CD4-positive, alpha-beta T cell treated with Interleukin-15 for 4 hours (primary cell): ENCODE data around the gene SIGLEC1.

Source experiments
- DNase-seq: peaks from one replicate; pipeline ENCODE4 v3.0.0-alpha.2; 2020; ENCODE audit warnings: low spot score

SIGLEC1 gene

DNA sequence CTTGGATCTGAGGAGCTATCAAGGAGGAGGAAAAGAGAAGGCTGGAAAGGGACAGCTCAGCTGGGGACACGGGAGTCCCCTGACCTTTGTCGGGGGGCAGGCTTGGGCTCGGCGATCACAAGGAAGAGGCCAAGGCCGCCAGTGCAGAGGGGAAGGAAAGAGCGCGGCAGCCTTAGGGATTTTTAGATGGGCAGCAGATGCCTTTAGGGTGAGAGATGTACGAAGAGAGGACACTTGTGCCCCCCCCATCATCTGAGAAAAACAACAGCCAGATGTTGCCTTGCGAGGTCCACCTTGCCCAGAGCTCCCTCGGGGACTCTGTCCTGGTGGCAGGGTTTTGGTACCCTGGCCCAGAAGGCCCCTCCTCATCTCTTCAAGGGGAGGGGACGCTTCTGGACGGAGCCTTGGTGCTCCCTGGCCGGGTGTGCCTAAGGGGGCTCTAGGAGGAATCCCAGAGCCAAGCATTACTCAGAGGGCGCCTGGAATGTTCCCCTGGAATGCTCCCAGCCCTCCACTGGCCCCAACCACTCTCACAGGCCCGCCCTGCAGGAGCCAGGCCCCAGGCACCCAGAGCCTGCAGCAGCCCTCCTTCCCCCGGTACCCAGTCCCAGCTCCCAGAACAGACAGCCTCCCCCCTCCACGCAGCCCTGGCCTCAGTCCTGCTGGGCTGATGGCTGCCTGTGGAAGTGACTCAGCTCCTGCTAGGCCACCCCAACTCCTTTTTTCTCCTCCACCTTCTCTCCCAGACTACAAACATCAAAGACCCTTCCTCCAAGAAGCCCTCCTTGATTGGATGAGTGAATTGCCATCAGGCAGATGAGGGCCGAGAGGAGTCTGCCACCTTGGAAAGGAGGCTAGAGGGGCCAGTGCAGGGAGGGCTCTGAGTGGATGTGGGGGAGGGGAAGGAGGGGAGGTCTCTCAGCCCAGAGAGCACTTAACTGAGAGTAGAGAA is 32.4 kb downstream of the SIGLEC1 start:
- DNase-seq = no peak

DNA sequence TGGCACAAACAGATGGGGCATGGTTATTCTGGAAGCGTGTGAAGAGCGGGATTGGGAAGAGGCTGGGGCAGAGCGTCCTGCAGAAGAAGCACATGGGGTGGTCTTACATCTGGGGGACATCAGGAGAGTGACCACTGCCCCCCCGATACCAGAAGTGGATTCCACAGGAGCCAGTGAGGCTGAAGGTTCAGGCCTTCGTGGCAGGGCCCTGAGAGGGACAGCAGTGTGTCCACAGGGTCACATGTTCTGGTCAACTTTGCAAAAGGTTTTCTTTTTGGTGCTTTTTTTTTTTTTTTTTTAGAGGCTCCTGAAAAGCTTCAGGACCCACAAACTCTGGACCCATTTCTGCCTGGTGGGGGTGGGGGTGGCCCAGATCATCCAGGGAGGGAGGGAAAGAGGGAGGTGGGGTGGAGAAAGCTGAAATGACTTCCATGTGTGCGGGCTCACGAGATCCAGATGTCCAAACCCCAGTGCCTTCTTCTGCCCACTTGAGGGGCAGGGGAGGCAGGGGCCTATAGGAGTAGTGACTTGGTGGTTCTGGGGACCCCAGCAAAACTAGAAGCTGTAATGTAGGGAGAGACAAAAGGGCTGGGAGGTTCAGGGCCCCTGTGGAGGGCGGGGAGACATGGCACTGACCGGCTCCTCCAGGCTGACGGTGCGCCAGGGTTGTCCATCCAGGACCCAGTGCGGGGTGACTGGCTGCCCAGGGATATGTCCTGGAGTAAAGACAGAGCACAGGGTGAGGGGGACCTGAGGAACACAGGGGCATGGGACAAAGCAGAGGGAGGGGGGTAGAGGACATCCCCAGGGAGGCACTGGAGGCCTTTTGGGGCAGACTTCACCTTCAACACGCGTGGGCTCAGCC is 33.3 kb downstream of the SIGLEC1 start:
- no peak for DNase-seq

DNA sequence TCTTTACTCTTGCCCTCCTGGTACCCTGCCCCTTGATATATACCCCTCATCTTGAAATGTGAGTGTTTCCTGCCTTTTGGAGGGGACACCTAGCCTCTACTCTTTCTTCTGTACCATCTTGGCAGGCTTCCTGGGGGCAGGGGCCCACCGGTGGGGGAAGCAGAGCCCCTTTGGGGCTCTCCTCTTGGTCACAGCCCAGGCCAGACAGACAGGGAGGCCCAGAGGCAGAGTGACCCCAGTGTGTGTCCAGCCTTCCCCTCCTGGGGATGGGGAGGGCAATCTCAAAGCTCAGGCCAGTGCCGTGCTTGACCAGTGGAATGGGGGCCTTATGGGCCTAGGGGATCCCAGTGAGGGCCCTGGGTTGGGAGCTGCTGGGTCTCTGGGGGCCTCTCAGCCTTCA is 34.2 kb downstream of the SIGLEC1 start:
- no peak for DNase-seq

DNA sequence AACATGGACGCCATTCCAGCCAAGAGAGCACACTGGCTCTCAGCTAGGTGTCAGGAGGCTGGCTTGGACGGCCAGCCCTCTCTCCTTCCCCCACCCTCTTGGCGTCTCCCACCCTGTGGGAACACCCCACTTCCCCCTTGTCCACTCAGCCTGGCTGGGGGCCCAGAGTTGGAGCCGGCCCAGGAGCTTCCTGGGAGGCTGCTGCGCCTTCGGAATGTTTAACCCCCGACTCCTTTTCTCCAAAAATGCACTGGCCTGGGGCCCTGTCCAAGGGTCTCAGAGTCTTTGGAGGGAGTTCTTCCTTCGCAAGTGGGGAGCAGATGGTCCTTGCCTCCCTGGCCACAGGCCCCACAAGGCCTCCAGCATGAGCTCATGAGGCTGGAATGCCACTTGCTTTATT is 34.7 kb downstream of the SIGLEC1 start:
- no peak for DNase-seq

DNA sequence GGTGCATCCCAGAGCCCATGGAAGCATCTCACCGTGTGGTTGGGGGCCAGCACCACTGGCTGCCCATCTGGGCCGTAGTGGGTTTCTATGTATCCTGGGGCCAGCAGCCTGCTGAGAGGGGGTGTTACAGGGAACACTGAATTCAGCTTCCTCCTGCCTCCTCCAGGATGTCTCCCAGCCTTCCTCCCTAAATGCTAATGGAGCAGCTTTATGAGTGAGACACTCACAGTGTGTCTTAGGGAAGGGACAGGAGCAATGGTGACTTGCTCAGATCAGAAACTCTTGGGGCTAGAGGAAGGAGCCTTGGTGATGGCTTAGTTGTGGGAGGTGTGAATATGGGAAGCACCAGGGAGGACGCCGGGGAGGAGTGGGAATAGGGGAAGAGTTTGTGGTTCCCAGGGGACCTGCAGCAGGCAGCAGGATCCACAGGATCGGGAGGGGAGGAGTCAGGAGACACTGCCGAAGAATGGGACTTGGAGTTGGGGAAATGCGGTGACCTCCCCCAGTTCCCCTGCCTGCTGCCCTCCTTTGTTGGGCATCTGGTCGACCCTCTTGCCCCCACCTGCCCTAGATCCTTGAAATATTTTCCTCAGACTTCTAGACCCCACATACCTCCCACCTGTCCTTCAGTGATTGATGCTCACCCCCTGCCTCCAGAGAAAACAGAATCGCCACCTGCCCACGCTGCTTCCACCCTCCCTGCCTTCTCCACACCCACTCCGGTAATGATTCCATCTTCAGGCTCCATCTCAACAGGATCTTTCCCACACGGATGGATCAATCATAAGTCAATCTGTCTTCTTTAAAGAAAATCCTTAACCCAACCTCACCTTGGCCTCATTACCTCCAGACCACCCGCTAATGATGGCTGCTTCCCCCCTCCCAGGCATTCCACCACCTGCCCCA is 37.2 kb downstream of the SIGLEC1 start:
- no peak for DNase-seq

DNA sequence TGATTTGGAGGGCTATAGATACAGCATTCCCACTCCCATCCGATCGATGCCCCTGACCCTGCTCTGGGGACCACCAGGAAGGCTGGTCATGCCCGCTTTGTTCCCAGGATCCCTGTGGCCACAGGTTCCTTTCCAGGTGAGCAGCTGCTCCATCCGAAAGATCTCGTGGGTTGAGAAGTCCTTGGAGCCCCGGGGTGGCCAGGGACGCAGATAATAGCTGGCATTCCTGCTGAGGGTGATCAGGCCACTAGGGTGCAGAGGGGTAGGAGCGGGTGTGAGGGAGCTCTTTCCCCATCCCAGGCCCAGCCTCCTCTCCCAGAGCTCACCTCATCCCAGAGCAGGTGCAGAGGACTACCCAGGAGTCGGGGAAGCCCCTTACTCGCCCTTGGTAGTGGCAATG is 38.0 kb downstream of the SIGLEC1 start:
- no peak for DNase-seq

DNA sequence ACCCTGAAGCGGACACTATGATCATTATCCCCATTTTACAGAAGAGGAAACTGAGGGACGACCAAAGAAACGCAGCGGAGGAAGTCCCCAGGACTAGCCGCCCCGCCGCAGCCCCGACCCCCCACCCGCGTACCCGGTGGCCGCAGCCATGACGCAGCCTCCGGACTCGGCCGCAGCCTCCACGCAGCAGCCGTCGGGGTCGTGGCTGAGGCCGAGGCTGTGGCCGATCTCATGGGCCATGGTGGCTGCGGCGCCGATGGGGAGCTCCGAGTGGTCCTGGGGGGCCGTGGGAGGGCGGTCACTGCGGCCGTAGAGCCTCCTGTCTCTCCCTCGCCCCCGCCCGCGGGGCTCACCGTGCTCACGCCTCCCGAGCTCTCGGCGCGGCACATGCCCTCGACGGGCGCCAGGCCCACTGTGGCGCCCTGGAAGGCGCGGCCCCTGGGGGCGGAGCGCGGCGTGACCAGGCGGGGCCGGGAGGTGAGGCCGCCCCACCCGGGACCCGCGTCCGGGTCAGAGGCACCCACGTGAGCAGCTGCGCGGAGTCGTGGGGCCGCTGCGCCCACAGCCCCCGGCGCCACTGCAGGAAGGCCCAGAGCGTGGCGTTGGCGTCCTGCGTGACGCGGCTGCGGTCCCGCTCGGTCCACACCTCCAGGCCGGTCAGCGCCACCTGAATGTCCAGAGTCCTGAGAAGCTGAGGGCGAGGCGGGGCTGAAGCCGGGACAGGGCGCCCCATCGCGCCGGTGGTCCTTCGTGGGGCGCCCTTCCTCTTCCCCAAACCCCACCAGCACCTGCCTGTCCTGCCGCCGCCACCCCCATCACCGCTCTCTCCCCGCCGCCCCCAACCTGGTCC is 39.0 kb downstream of the SIGLEC1 start:
- DNase-seq = no peak

DNA sequence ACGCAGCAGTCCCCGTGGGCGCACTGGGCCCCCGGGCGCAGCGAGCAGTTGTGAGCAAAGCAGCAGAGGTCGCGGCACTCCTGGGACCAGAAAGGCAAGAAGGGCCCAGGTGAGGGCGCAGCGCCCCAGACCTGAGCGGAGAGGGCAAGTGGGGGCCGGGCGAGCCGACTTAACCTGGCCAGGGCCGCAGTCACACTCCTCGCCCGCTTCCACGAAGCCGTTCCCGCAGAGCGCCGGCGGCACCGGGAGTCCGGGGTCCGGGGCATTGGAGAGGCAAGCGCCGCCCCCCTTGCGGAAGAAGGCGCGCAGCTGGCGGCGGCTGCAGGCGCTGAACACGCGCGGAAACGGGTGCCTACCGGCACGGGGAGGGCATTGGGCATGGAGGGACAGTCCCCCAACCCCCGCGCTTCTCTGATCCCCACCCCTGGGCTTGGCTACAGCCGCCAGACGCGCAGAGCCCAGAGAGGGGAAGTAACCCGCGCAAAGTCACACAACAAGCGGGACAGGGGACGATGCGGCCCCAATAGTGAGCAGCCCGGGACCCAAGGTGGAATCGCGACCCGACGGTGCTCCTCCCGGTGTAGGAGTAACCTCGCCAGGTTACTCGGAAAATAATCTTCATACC is 39.7 kb downstream of the SIGLEC1 start:
- DNase-seq = no peak

DNA sequence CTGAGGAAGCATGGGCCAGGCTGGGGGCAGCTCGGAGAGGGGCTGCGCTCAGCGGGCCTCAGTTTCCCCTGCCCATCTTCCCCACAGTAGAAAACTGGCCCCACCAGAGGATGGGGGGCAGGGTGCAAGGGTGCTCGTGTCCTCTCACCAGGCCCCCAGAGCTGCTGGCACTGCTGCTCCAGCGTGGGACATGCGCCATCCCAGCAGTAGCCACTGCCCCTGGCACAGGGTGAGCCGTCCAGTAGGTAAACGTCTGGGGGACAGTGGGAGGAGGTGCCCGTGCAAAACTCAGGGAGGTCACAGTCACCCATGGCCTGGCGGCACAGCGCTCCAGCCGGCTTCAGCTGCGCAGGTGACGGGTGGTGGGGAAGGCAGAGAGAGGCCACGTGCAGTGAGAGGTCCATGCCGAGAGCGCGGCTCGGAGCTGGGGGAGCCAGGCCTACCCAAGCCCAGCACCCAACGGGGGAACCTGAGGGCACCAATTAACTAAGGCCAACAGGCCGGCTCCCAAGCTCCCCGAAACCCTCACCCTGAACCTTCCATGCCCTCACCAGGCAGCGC is 40.3 kb downstream of the SIGLEC1 start:
- no peak for DNase-seq

DNA sequence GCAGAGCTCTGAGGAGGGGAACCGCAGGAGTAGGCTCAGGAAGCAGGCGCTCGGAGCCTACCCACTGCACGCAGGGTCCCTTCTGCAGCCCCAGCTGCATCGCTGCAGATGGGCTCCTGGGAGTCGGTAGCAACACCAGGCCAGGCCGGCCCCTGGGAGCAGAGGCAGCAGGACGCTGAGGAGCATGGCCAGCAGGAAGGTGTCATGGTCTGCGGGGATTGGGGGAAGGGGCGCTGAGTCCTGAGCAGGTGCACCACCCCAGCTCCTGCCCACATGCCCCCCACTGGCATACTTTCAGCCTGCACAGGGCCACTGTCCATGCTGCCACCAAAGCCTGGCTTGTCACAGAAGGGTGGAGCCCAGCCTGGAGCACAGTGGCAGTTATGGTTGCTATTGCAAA is 41.5 kb downstream of the SIGLEC1 start:
- no peak for DNase-seq

DNA sequence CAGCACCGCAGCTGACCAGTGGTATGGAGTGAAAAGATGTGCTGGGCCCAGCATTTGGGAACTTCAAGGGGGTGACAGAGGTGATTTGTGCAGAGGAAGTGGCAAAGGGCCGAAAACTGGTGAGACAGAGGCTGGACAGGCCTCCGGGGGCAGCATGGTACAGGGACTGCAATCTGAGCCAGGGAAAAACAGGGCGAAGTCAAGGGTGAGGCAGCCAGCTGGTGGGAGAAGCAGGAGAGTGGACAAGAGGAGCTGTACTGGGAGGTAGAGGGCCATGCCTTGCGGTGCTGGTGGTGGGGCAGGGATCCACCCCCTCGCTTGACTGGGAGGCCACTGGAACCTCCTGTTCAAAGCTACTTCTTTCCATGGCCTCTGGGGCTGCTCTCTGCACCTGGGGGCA is 41.9 kb downstream of the SIGLEC1 start:
- DNase-seq = no peak

DNA sequence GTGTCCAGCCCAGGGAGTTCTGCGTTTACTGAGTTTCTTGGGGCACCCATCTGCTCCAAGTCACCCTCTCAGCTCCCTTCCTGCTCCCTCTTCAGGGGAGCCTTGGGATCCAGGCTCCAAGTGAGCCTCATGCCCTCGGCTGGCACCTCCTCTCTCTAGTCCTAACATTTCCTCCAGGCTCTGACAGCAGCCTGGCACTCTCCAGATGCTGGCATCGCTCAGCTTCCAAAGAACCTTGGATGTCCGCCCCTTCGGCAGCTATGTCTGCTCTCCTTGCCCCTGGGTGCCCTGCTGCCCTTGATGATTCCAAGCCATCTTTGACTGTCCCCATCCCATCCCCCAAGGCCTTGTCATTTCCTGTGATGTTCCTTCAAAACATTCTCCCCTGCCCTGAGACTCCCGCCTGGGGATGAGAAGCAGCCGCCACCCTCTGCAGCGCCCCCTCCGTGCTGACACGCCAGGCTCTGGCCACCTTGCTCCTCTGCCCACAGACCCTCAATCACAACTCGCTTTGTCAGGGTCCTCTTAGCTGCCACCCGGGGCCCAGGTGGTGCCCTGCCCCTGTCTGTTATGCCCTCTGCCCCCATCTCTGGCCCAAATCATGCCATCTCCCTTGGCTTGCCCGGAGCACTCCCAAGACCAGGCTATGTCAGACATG is 42.6 kb downstream of the SIGLEC1 start:
- DNase-seq = no peak

DNA sequence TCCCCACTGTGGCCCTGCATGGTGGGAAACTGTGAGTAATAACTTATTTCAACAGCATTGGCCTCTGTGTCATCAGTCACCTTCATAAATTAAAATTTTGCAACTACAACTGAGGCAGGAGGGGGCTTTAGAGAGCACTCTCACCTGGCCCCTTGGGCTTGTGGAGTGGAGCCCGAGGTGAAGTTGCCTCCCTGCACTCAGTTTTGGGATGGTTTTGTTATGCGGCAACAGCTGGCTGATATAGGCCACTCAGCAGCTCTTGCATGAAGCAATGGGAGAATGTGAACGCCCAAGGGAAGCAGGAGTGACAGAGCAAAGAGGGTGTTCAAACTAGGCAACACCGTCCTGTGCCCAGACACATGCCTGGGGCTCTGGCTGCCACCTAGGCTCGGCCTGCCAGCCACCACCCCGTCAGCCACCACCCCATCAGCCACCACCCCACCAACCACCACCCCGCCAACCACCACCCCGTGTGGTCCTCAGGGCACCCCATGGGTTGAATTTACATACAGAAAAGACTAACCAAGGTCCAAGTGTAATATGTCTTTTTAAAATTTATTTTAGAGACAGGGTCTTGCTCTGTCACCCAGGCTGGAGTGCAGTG is 44.9 kb downstream of the SIGLEC1 start:
- no peak for DNase-seq

DNA sequence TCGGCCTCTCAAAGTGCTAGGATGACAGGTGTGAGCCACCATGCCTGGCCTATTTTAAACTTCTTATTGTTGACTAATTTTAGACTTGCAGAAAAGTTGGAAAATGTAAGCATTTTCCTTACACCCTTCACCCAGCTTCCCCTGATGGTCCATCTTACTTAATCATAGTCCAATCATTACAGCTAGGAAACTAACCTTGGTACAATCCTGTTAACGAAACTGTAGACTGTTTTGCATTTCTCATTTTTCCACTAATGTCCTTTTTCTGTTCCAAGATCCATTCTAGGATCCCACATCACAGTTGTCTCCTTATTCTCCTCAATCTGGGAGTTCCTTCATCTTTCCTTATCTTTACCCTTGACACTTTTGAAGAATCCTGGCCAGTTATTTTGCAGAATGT is 48.5 kb downstream of the SIGLEC1 start:
- DNase-seq = no peak

DNA sequence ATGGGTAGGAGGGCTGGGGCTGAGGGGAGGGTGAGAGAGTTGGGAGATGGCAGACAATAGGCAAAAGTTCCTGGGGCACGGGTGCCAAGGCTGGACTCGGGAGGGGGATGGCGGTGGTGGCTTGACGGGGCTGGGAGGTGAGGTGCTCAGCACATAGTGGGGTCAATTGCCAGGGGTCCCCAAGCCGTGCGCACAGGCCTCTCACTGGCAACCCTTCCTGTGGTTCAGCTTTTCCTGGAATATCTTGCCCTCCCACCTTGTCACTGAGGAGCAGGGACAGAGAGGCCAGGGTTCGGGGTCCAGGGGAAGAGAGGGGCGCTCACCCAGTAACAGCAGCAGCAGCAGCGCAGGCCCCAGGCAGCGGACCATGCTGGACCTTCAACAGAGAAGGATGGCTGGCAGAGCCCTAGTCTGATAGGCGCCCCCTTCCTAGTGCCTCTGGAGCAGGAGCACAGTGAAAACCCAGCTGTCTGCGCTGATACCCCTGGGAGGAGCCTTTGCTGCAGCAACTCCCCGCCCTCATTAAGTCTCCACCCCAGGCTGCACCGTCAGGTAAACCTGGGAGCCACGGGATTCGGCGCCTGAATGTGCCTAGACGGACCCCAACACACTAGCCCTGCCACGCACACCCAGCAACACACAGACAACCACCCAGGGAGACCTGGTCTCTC is 49.2 kb downstream of the SIGLEC1 start, which contains the start of gene GFRA4:
Gene GFRA4, minus strand, starts transcription at position 369 of the 671 bp plus-strand sequence. Its CDS starts 0 bp downstream, at position 369.
- no peak for DNase-seq
